Amniotic epithelial cell (primary cell): Measurements from ENCODE around the gene ITGA2B.
"Not testable (repeated sequence)": the region's sequence is repeated elsewhere in the genome, so short reads cannot be mapped to it uniquely, and the experiment has no call there.

ENCODE experiments used
- DNase-seq: peaks from one replicate; pipeline ENCODE4 v3.0.0-alpha.2; 2010; ENCODE audit warnings: low read depth

Gene ITGA2B

GRCh38 chr17:44389281-44389680 is at the start of gene ITGA2B:
TSS of gene ITGA2B (minus strand) at chr17:44389649. CDS start at chr17:44389473, 176 bp downstream.
- DNase-seq = no peak

GRCh38 chr17:44439168-44439567 is 49.7 kb upstream of the ITGA2B start:
- DNase-seq = no peak

- DNase-seq = no peak
Observed at GRCh38 chr17:44438636-44439035, 49.2 kb upstream of the ITGA2B start.

- no peak for DNase-seq
Observed at GRCh38 chr17:44436336-44436735, 46.9 kb upstream of the ITGA2B start.

GRCh38 chr17:44432254-44433157 is 43.1 kb upstream of the ITGA2B start:
- no peak for DNase-seq

- DNase-seq = peak; percentile 21
Observed at GRCh38 chr17:44424828-44425461, 35.5 kb upstream of the ITGA2B start.

- peak; percentile 94 for DNase-seq
Observed at GRCh38 chr17:44417553-44417952, 28.1 kb upstream of the ITGA2B start.

- no peak for DNase-seq
Observed at GRCh38 chr17:44416558-44417289, 27.3 kb upstream of the ITGA2B start.

- no peak for DNase-seq
Observed at GRCh38 chr17:44414394-44415155, 25.1 kb upstream of the ITGA2B start.

GRCh38 chr17:44409309-44410028 is 20.0 kb upstream of the ITGA2B start:
- DNase-seq = no peak

GRCh38 chr17:44408786-44409185 is 19.3 kb upstream of the ITGA2B start:
- no peak for DNase-seq

GRCh38 chr17:44402564-44403172 is 13.2 kb upstream of the ITGA2B start:
- DNase-seq = no peak

GRCh38 chr17:44400226-44400847 is 10.9 kb upstream of the ITGA2B start:
- DNase-seq = peak; percentile 24

GRCh38 chr17:44398692-44399691 is 9.5 kb upstream of the ITGA2B start:
- no peak for DNase-seq

GRCh38 chr17:44397479-44398440 is 8.3 kb upstream of the ITGA2B start:
- DNase-seq = no peak

GRCh38 chr17:44396946-44397345 is 7.5 kb upstream of the ITGA2B start:
- no peak for DNase-seq

- DNase-seq = no peak
Observed at GRCh38 chr17:44394833-44395232, 5.4 kb upstream of the ITGA2B start.

GRCh38 chr17:44394112-44394511 is 4.7 kb upstream of the ITGA2B start:
- DNase-seq = not testable (repeated sequence)
